Measurements from ENCODE around the gene LGALS4.

The LGALS4 gene

GRCh38 chr19:38842439-38843174, 29.9 kb upstream of the LGALS4 start:
- peaks cover 35% of the 10 kb centered on the region for H3K79me2 ChIP-seq
- H3K36me3 ChIP-seq (ENCODE audit: control insufficient read depth, insufficient read depth, low read length), result no peaks in the 10 kb centered on the region
- H3K27ac ChIP-seq, result no peak overlapping the region
- H3K9me3 ChIP-seq (ENCODE audit: control insufficient read depth, low read length), result no peaks in the 10 kb centered on the region
- no peak for TF ChIP-seq CTCF (IDR thresholded peaks at IDR 0.05)
- no peak overlapping the region for H2AFZ ChIP-seq
- H3K4me3 ChIP-seq (ENCODE audit: low read depth, low read length), result no peak overlapping the region
- no peak overlapping the region for H3K9ac ChIP-seq
- H3K4me2 ChIP-seq (ENCODE audit: low read length), result no peak overlapping the region
- H3K27me3 ChIP-seq (ENCODE audit: control insufficient read depth, insufficient read depth, low read length), result no peaks in the 10 kb centered on the region
- H3K4me1 ChIP-seq, result peaks cover 2% of the 10 kb centered on the region

GRCh38 chr19:38841787-38842438, 29.2 kb upstream of the LGALS4 start:
- no peak overlapping the region for H3K4me3 ChIP-seq (ENCODE audit: low read depth, low read length)
- no peak for TF ChIP-seq CTCF (IDR thresholded peaks at IDR 0.05)
- no peaks in the 10 kb centered on the region for H3K36me3 ChIP-seq (ENCODE audit: control insufficient read depth, insufficient read depth, low read length)

GRCh38 chr19:38841180-38841766, 28.5 kb upstream of the LGALS4 start:
- H3K4me3 ChIP-seq (ENCODE audit: low read depth, low read length), result no peak overlapping the region
- no peak for TF ChIP-seq CTCF (IDR thresholded peaks at IDR 0.05)
- no peaks in the 10 kb centered on the region for H3K27me3 ChIP-seq (ENCODE audit: control insufficient read depth, insufficient read depth, low read length)
- H3K27ac ChIP-seq, result no peak overlapping the region
- H3K9me3 ChIP-seq (ENCODE audit: control insufficient read depth, low read length), result no peaks in the 10 kb centered on the region
- no peaks in the 10 kb centered on the region for H3K36me3 ChIP-seq (ENCODE audit: control insufficient read depth, insufficient read depth, low read length)
- no peak overlapping the region for H3K4me2 ChIP-seq (ENCODE audit: low read length)
- no peak overlapping the region for H3K9ac ChIP-seq
- H3K79me2 ChIP-seq, result peaks cover 26% of the 10 kb centered on the region
- H3K4me1 ChIP-seq, result no peaks in the 10 kb centered on the region
- no peak overlapping the region for H2AFZ ChIP-seq

More at GRCh38 chr19:38841787-38842438, 29.2 kb upstream of the LGALS4 start:
- H3K4me2 ChIP-seq (ENCODE audit: low read length), result no peak overlapping the region
- H3K4me1 ChIP-seq, result no peaks in the 10 kb centered on the region
- no peak overlapping the region for H3K9ac ChIP-seq
- H3K9me3 ChIP-seq (ENCODE audit: control insufficient read depth, low read length), result no peaks in the 10 kb centered on the region
- no peak overlapping the region for H2AFZ ChIP-seq
- H3K27ac ChIP-seq, result no peak overlapping the region
- H3K27me3 ChIP-seq (ENCODE audit: control insufficient read depth, insufficient read depth, low read length), result no peaks in the 10 kb centered on the region
- H3K79me2 ChIP-seq, result peaks cover 30% of the 10 kb centered on the region

- H3K27me3 ChIP-seq (ENCODE audit: control insufficient read depth, insufficient read depth, low read length), result no peaks in the 10 kb centered on the region
- H2AFZ ChIP-seq, result no peak overlapping the region
- H3K4me2 ChIP-seq (ENCODE audit: low read length), result no peak overlapping the region
- no peaks in the 10 kb centered on the region for H3K36me3 ChIP-seq (ENCODE audit: control insufficient read depth, insufficient read depth, low read length)
- no peak overlapping the region for H3K4me3 ChIP-seq (ENCODE audit: low read depth, low read length)
- TF ChIP-seq CTCF (IDR thresholded peaks at IDR 0.05), result no peak
- peaks cover 20% of the 10 kb centered on the region for H3K79me2 ChIP-seq
- H3K4me1 ChIP-seq, result peaks cover 5% of the 10 kb centered on the region
- no peak overlapping the region for H3K9ac ChIP-seq
- no peak overlapping the region for H3K27ac ChIP-seq
- H3K9me3 ChIP-seq (ENCODE audit: control insufficient read depth, low read length), result no peaks in the 10 kb centered on the region
Measured at GRCh38 chr19:38840583-38840968, 27.8 kb upstream of the LGALS4 start.
